Ishikawa (cell line): ENCODE data around the gene PIK3C2G.

ENCODE experiments used
- CEBPB ChIP-seq: IDR thresholded peaks from 2 replicates; pipeline ENCODE4 v1.6.1; 2012
- CREB1 ChIP-seq: IDR thresholded peaks from 2 replicates; pipeline ENCODE4 v1.6.1; 2012; ENCODE audit warnings: low read depth
- EGR1 ChIP-seq: IDR thresholded peaks from 2 replicates; pipeline ENCODE4 v1.6.1; 2012
- EP300 ChIP-seq: IDR thresholded peaks from 2 replicates; pipeline ENCODE4 v1.6.1; 2012; ENCODE audit warnings: borderline replicate concordance
- FOXM1 ChIP-seq: IDR thresholded peaks from 2 replicates; pipeline ENCODE4 v1.6.1; 2012; ENCODE audit warnings: low read depth, borderline replicate concordance
- NFIC ChIP-seq: IDR thresholded peaks from 2 replicates; pipeline ENCODE4 v1.6.1; 2012
- RAD21 ChIP-seq: IDR thresholded peaks from 2 replicates; pipeline ENCODE4 v1.6.1; 2012; ENCODE audit warnings: low read depth
- TAF1 ChIP-seq: IDR thresholded peaks from 2 replicates; pipeline ENCODE4 v1.6.1; 2012; ENCODE audit warnings: low read depth, mild to moderate bottlenecking
- TCF12 ChIP-seq: IDR thresholded peaks from 2 replicates; pipeline ENCODE4 v1.6.1; 2012; ENCODE audit warnings: low read depth
- TEAD4 ChIP-seq: IDR thresholded peaks from 2 replicates; pipeline ENCODE4 v1.6.1; 2012
- YY1 ChIP-seq: IDR thresholded peaks from 2 replicates; pipeline ENCODE4 v1.6.1; 2012; ENCODE audit warnings: low read depth
- ZBTB7A ChIP-seq: IDR thresholded peaks from 2 replicates; pipeline ENCODE4 v1.6.1; 2012; ENCODE audit warnings: low read depth
- TF ChIP-seq, protein P1 (sequence below): IDR thresholded peaks from 2 replicates; pipeline ENCODE4 v1.6.1; 2012; ENCODE audit warnings: low read depth, mild to moderate bottlenecking
- TF ChIP-seq, protein P2 (sequence below): IDR thresholded peaks from 2 replicates; pipeline ENCODE4 v1.6.1; 2012
- TF ChIP-seq, protein P3 (sequence below): IDR thresholded peaks from 2 replicates; pipeline ENCODE4 v1.6.1; 2012

Gene PIK3C2G

DNA sequence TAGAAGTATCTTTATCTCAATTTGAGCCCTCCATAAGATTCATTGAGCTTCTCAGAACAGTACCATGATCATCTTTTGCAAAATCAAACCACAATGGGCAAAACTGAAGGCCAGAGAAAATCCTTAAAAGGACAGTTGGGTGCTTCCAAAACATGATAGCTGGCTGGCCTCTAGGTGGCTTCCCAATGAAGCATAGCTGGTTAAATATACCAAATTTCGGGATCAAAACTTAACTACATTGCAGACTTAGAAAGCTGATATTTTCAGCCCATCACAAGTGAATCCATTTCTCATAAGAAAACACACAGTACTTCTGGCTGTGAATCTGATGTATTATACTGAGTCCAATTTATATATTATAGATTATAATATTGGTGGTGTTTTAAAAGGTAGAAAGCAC is 15.3 kb upstream of the PIK3C2G start:
- TF ChIP-seq, protein P1, sequence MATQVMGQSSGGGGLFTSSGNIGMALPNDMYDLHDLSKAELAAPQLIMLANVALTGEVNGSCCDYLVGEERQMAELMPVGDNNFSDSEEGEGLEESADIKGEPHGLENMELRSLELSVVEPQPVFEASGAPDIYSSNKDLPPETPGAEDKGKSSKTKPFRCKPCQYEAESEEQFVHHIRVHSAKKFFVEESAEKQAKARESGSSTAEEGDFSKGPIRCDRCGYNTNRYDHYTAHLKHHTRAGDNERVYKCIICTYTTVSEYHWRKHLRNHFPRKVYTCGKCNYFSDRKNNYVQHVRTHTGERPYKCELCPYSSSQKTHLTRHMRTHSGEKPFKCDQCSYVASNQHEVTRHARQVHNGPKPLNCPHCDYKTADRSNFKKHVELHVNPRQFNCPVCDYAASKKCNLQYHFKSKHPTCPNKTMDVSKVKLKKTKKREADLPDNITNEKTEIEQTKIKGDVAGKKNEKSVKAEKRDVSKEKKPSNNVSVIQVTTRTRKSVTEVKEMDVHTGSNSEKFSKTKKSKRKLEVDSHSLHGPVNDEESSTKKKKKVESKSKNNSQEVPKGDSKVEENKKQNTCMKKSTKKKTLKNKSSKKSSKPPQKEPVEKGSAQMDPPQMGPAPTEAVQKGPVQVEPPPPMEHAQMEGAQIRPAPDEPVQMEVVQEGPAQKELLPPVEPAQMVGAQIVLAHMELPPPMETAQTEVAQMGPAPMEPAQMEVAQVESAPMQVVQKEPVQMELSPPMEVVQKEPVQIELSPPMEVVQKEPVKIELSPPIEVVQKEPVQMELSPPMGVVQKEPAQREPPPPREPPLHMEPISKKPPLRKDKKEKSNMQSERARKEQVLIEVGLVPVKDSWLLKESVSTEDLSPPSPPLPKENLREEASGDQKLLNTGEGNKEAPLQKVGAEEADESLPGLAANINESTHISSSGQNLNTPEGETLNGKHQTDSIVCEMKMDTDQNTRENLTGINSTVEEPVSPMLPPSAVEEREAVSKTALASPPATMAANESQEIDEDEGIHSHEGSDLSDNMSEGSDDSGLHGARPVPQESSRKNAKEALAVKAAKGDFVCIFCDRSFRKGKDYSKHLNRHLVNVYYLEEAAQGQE: no peak
- TF ChIP-seq ZBTB7A (no peak), FOXM1 (no peak), NFIC (no peak)

DNA sequence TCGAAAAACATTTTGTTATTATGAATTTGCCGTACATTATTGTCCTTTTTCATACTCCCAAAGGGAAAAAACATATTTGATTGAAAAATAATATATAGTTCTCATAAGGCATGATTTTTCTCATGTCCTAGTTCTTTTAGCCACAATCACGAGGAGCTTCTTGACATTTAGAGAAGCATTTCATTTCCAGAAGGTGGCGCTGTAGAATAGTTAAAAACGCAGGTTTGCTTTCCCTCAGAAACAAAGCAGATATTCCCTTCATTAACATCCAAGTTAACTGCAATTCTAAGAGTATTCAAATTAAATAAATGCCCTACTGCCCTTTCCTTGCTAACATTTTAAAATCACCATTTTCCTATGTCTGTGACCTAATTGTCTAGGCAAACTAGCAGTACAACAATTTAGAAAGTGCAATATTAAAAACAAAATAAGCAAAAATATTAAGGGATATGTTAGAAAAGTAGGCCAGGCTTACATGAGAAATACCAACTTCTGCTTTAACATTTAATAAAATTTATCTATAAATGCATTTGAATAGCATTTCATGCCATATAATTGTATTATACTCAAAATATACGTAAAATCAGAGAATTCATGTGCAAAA is 10.9 kb upstream of the PIK3C2G start:
- TF ChIP-seq FOXM1 (0 out of 2 replicates have a peak, but pooled peaks have one; percentile 33), TAF1 (no peak), RAD21 (peak; percentile 87)
- TF ChIP-seq, protein P2, sequence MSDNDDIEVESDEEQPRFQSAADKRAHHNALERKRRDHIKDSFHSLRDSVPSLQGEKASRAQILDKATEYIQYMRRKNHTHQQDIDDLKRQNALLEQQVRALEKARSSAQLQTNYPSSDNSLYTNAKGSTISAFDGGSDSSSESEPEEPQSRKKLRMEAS: 0 out of 2 replicates have a peak, but pooled peaks have one; percentile 19

DNA sequence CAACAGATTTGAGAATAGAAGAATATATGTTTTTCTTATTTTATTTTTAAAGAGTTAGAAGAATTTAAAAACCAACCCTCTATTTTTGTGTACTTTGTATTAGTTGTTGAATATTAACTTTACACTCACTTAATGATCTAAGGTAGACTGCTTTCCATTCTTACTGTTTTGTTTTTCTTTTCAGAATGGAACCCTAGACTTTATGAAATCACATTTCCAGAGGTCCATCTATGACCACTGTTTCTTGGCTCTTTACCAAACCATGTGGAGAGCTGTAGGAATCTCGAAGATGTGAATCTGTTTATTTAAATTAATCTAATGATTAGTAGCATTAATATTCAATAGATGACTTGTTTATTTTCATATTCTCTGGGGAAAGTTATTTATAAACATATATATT is 7.2 kb upstream of the PIK3C2G start:
- TF ChIP-seq CREB1 (no peak), ZBTB7A (no peak), YY1 (no peak), TCF12 (no peak), CEBPB (no peak), EP300 (no peak), RAD21 (no peak), FOXM1 (no peak), EGR1 (no peak), TEAD4 (no peak), NFIC (no peak), TAF1 (no peak)
- TF ChIP-seq, protein P1: no peak
- TF ChIP-seq, protein P3, sequence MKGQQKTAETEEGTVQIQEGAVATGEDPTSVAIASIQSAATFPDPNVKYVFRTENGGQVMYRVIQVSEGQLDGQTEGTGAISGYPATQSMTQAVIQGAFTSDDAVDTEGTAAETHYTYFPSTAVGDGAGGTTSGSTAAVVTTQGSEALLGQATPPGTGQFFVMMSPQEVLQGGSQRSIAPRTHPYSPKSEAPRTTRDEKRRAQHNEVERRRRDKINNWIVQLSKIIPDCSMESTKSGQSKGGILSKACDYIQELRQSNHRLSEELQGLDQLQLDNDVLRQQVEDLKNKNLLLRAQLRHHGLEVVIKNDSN: no peak
- TF ChIP-seq, protein P2: no peak

DNA sequence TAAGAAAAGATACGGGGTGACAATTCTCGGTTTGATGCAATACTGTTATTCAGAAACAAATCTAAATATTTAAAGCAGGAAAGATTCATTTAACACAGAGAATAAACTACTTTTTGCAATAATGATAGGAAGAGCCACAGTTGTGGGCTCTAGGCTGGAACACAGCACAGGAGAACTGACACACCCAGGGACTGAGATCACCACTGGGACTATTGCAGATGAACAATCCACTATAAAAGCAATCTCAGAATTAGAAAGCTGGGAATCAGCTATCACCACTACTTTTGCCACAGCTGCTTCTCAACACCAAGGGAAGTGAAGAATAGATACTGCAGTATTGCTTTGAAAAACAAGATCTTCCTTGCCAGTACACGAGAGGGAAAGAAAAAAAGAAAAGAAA is 4.1 kb upstream of the PIK3C2G start:
- no peak for TF ChIP-seq TCF12
- TF ChIP-seq CEBPB: no peak
- TF ChIP-seq, protein P1: no peak
- no peak for TF ChIP-seq EP300
- no peak for TF ChIP-seq EGR1
- TF ChIP-seq, protein P2: no peak
- no peak for TF ChIP-seq YY1
- TF ChIP-seq FOXM1: no peak
- no peak for TF ChIP-seq NFIC
- TF ChIP-seq TAF1: no peak
- no peak for TF ChIP-seq ZBTB7A
- no peak for TF ChIP-seq CREB1
- TF ChIP-seq RAD21: no peak
- TF ChIP-seq TEAD4: no peak
- TF ChIP-seq, protein P3: no peak

DNA sequence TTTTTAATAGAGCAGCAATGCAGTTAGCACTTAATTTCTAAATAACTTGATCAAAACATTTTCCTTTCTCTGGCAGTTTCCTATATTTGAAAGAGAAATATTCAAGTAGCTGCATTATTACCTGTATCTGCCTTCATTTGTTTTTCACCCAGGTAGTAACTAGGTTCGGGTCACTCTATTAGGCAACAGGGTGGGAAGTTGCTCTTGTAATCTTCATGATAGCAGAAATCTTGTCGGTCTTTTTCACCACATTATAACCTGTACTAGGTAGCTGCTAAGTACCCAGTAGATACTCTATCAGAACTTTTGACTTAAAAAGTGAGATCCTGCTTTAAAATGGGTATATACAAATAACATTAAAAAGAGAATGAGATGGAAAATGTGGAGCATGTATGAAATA is 2.4 kb upstream of the PIK3C2G start:
- TF ChIP-seq TCF12 (no peak), ZBTB7A (no peak), CEBPB (no peak), TAF1 (no peak), FOXM1 (no peak)
- TF ChIP-seq, protein P3: no peak
- TF ChIP-seq, protein P2: no peak
